UCSD-AML1 (cell line): ENCODE data around the gene MCC.

ENCODE experiments used
- DNase-seq: peaks from one replicate; lab custom pipeline; 2025; ENCODE audit not compliant: unreplicated experiment; lab: John Stamatoyannopoulos, UW

MCC gene

GRCh38 chr5:113156271-113156877 lies 331.9 kb downstream of the MCC start:
- no peak for DNase-seq

- no peak for DNase-seq
Observed at GRCh38 chr5:113153512-113154097, 334.6 kb downstream of the MCC start.

DNA sequence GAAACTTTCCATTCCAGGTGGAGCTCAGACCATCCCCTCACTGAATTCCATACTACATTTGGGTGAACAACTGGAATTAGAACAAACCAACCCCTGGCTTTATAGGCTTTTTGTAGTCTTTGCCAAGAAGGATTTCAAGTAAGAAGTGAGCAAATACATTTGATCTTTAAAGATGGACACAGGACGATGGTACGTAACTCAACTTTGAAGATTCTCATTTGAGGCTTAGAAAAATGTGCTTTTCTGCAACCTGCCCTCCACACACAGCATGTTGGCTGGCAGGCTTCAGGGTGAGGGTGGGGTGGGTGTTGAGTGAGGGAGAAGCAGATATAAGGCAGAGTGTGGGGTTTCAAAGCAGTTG lies 335.9 kb downstream of the MCC start:
- no peak for DNase-seq

DNA sequence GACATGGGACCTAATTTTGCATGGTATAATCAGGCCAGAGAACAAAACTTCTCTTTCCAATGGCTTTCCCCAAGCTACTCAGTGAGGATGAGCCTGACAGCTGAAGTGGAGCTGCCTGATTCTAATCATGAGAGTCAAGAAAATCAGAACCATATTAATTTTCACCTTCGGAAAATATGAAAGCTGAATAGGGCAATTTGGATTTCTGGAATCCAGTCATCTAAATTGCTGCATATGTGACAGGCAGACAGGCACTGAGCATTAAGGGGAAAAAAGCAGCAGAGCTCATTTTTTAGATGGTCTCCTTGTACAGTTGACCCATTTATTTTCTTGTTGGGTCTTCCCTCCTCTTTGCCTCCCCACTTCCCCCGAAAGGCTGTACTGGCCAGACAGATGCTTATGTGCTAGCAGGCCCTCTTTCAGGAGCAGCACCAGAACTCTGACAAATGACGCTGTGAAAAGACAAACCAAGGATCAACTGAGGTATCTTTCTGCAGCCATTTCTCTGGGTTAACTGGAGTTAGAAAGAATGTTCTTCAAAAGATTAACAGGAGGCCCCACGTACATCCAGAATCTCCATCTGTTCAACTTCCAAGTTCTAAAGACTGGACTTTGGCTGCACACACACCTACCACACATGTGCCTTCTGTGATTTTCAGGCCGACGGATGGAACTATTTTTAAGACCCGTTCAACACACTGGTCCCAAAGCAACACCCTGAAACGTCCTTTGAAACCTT lies 336.4 kb downstream of the MCC start:
- DNase-seq: no peak

GRCh38 chr5:113150821-113151220 lies 337.4 kb downstream of the MCC start:
- DNase-seq: no peak

GRCh38 chr5:113150221-113150620 lies 338.0 kb downstream of the MCC start:
- no peak for DNase-seq

- DNase-seq: no peak
Observed at GRCh38 chr5:113147537-113147936, 340.7 kb downstream of the MCC start.

DNA sequence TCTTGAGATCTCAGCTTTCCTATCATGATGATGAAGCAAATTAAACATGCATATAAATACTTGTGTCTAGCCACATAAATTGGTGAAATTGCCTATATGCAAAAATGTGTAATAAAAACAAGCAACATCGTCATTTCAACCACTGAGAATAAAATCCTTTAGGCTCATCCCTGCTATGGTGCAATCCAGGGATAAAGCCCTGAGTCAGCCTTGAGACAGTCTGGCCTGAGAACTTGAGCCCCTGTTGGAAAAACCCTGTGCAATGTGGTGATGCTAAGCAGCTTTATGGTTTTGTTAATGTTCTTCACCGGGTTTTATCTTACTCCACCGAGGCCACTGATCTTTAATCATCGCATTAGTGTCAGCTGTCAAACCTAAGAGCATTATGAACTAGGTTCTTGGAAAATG lies 341.1 kb downstream of the MCC start:
- DNase-seq: no peak

DNA sequence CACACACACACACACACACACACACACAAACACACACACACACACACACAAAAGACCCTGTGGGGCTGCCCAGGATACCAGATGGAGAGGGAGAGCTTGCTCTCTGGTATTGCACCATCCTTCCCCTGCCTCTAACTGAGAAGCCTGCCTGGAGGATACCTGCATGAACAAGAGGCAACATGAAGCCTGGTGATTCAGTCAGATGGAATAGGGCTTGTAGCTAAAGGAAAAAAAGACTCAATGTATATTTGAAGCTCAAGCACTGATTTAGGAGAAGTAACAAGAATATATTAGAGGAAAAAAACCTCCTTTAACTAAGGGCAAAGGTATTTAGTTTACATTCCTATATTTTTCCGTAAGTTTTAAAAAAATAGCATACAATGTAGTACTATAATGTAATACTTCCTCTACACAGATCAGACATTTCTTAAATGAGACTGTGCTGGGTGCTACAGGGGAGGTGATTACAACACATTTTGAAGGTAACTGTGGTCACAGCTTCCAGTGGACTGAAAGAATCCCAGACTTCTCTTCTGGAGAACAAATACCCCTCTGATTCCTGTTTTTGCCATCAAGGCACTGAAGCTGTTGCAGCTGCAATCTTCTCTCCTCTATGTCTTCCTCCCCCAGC lies 342.4 kb downstream of the MCC start:
- no peak for DNase-seq

DNA sequence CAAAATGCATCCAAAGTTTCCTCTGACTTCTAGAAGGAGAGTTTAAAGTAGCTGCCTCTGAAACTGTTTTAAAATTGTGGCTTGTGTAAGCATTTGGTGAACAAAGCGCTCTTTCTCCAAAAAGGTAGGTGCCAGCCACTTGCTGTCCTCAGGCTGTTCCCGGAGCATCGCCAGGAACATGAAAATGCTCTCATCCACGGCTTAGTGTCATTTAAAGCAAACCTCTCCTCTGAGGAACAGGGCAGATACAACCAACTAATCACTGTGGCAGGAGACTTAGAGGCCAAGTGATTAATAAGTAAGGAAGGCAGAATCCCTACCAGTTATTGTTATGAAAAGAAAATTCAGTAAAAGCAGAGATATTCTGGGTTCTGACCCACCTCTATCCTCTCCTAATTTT lies 346.1 kb downstream of the MCC start:
- no peak for DNase-seq

- no peak for DNase-seq
Observed at GRCh38 chr5:113140837-113141671, 347.2 kb downstream of the MCC start.

- DNase-seq: no peak
Observed at GRCh38 chr5:113133211-113133975, 354.9 kb downstream of the MCC start.

DNA sequence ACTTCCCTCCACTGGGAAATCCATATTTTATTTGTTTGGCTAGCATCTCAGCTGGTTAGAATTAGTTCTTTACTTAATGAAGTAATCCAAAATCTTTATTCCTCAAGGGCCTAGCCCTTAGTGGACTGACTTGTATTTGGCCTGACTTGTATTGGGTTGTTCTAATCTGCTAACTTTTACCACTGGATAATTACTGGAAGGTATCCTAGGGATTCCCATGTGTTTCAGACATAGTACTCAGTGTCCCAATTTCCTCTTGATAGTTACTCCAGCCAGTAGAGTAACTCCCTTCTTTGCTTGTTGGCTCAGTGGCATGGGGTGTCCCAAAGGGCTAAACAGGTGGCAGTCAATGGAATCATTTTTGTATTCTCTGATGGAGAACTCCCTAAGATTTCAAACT lies 355.7 kb downstream of the MCC start:
- no peak for DNase-seq

GRCh38 chr5:113128641-113129330 lies 359.5 kb downstream of the MCC start:
- DNase-seq: no peak

GRCh38 chr5:113128082-113128481 lies 360.2 kb downstream of the MCC start:
- no peak for DNase-seq

- DNase-seq: no peak
Observed at GRCh38 chr5:113127021-113127420, 361.2 kb downstream of the MCC start.

DNA sequence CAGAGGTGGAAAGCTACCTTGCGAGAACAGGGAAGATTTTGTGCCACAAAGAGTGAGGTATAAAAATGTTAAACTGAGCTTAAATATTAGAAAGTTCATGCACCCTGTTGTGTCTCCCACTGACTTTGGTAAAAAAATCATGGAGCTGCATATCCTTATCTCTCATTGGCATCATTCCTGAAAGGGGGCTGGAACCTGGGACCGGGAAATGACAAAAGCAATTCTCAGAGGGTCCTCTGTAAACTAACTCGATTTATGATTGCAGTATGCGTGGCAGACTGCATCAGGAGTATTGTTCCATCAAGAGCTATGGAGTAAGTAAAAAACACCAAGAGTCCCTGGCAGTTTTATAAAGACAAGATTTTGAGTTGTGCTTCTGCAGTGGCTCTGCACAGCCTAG lies 362.9 kb downstream of the MCC start:
- DNase-seq: no peak

- DNase-seq: no peak
Observed at GRCh38 chr5:113124914-113125313, 363.3 kb downstream of the MCC start.

DNA sequence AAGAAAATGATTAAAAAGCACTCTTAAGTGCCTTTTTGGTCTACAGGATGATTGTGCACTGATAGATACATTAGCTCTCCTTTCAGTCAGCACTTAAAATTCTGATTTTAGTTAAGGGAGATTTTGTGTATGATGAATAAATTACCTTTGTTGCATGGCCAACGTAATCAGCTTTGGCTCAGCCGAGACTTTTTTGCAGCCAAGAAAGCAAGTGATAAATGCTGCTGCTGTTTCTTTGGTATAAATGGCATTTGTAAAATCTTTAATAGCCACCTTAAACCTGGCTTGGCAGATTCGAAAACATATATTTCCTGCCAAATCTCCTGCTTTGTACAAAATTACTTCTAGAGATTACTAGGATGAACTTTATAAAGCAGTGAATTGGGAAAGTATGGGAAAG lies 364.0 kb downstream of the MCC start:
- DNase-seq: no peak

DNA sequence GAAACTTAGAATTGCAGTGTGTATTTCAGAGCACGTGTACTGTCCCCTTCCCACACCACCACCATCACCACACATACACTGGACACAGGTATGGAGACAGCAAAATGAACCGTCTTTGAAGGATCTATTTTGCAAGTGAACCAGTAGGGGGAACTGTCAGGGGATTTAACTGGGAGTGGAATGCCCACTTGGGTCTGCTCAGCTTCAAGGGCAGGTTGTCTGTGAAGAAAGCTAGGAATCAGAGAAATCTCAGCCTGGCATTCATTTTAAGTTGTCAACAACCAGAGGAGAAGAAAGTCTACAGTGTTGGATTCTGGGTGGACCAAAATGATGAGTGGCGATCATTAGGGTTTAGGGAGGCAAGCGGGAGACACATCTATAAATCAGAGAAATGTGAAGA lies 364.6 kb downstream of the MCC start:
- DNase-seq: no peak
